ENCODE measurements around the gene KCNA10. TPM values are rescaled to one million over a fixed set of nuclear protein-coding genes. Genes with fewer than 3 reads are reported as not detected.

KCNA10 gene
- polyA plus RNA-seq, 2 donors: not detected

GRCh38 chr1:110540891-110541685 lies 22.1 kb upstream of the KCNA10 start:
- H3K4me3 ChIP-seq (ENCODE audit: low read depth in 1 of 2, low read length in 2 of 2): no peak overlapping the region
- no peak overlapping the region for H3K27ac ChIP-seq (ENCODE audit: low read depth in 2 of 2, low read length in 1 of 2)
- peaks cover 0 to 2% of the 10 kb centered on the region in 2 donors for H3K9me3 ChIP-seq (ENCODE audit: control insufficient read depth in 2 of 2, insufficient read depth in 1 of 2, low read depth in 1 of 2, low read length in 1 of 2)
- WGBS, 2 donors: 69 to 70% methylated on average over 7 of the region's 7 CpGs
- no peaks in the 10 kb centered on the region for H3K36me3 ChIP-seq (ENCODE audit: control insufficient read depth in 2 of 2, insufficient read depth in 2 of 2, low read length in 1 of 2)
- no peaks in the 10 kb centered on the region for H3K4me1 ChIP-seq (ENCODE audit: control insufficient read depth in 2 of 2, insufficient read depth in 2 of 2, low read length in 1 of 2)
- H3K27me3 ChIP-seq (ENCODE audit: control insufficient read depth in 1 of 2, insufficient read depth in 2 of 2, low read length in 2 of 2): no peaks in the 10 kb centered on the region

- Histone ChIP-seq H3K4me1 (ENCODE audit: control insufficient read depth in 2 of 2, insufficient read depth in 2 of 2, low read length in 1 of 2) (no peaks in the 10 kb centered on the region), H3K27me3 (ENCODE audit: control insufficient read depth in 1 of 2, insufficient read depth in 2 of 2, low read length in 2 of 2) (no peaks in the 10 kb centered on the region), H3K9me3 (ENCODE audit: control insufficient read depth in 2 of 2, insufficient read depth in 1 of 2, low read depth in 1 of 2, low read length in 1 of 2) (peaks cover 0 to 2% of the 10 kb centered on the region in 2 donors), H3K4me3 (ENCODE audit: low read depth in 1 of 2, low read length in 2 of 2) (no peak overlapping the region), H3K27ac (ENCODE audit: low read depth in 2 of 2, low read length in 1 of 2) (no peak overlapping the region), H3K36me3 (ENCODE audit: control insufficient read depth in 2 of 2, insufficient read depth in 2 of 2, low read length in 1 of 2) (no peaks in the 10 kb centered on the region)
- 37 to 42% methylated on average over 8 of the region's 8 CpGs for WGBS, 2 donors
Observed at GRCh38 chr1:110538921-110539320, 19.9 kb upstream of the KCNA10 start.

- Histone ChIP-seq H3K27me3 (ENCODE audit: control insufficient read depth in 1 of 2, insufficient read depth in 2 of 2, low read length in 2 of 2) (no peaks in the 10 kb centered on the region), H3K27ac (ENCODE audit: low read depth in 2 of 2, low read length in 1 of 2) (no peak overlapping the region), H3K36me3 (ENCODE audit: control insufficient read depth in 2 of 2, insufficient read depth in 2 of 2, low read length in 1 of 2) (no peaks in the 10 kb centered on the region), H3K4me3 (ENCODE audit: low read depth in 1 of 2, low read length in 2 of 2) (no peak overlapping the region), H3K4me1 (ENCODE audit: control insufficient read depth in 2 of 2, insufficient read depth in 2 of 2, low read length in 1 of 2) (no peaks in the 10 kb centered on the region), H3K9me3 (ENCODE audit: control insufficient read depth in 2 of 2, insufficient read depth in 1 of 2, low read depth in 1 of 2, low read length in 1 of 2) (no peaks in the 10 kb centered on the region)
- 66 to 67% methylated on average over 16 of the region's 16 CpGs for WGBS, 2 donors
Observed at GRCh38 chr1:110538075-110538474, 19.1 kb upstream of the KCNA10 start.

GRCh38 chr1:110535985-110536384 lies 17.0 kb upstream of the KCNA10 start:
- H3K4me1 ChIP-seq (ENCODE audit: control insufficient read depth in 2 of 2, insufficient read depth in 2 of 2, low read length in 1 of 2): no peaks in the 10 kb centered on the region
- H3K9me3 ChIP-seq (ENCODE audit: control insufficient read depth in 2 of 2, insufficient read depth in 1 of 2, low read depth in 1 of 2, low read length in 1 of 2): no peaks in the 10 kb centered on the region
- whole genome bisulfite sequencing, 2 donors: 52 to 54% methylated on average over 3 of the region's 3 CpGs
- no peak overlapping the region for H3K4me3 ChIP-seq (ENCODE audit: low read depth in 1 of 2, low read length in 2 of 2)
- H3K27me3 ChIP-seq (ENCODE audit: control insufficient read depth in 1 of 2, insufficient read depth in 2 of 2, low read length in 2 of 2): no peaks in the 10 kb centered on the region
- H3K36me3 ChIP-seq (ENCODE audit: control insufficient read depth in 2 of 2, insufficient read depth in 2 of 2, low read length in 1 of 2): no peaks in the 10 kb centered on the region
- no peak overlapping the region for H3K27ac ChIP-seq (ENCODE audit: low read depth in 2 of 2, low read length in 1 of 2)

- no peaks in the 10 kb centered on the region for H3K36me3 ChIP-seq (ENCODE audit: control insufficient read depth in 2 of 2, insufficient read depth in 2 of 2, low read length in 1 of 2)
- H3K4me3 ChIP-seq (ENCODE audit: low read depth in 1 of 2, low read length in 2 of 2): no peak overlapping the region
- no peaks in the 10 kb centered on the region for H3K27me3 ChIP-seq (ENCODE audit: control insufficient read depth in 1 of 2, insufficient read depth in 2 of 2, low read length in 2 of 2)
- 46 to 60% methylated on average over 3 of the region's 3 CpGs for WGBS, 2 donors
- no peaks in the 10 kb centered on the region for H3K4me1 ChIP-seq (ENCODE audit: control insufficient read depth in 2 of 2, insufficient read depth in 2 of 2, low read length in 1 of 2)
- no peak overlapping the region for H3K27ac ChIP-seq (ENCODE audit: low read depth in 2 of 2, low read length in 1 of 2)
- H3K9me3 ChIP-seq (ENCODE audit: control insufficient read depth in 2 of 2, insufficient read depth in 1 of 2, low read depth in 1 of 2, low read length in 1 of 2): no peaks in the 10 kb centered on the region
Observed at GRCh38 chr1:110533230-110533629, 14.3 kb upstream of the KCNA10 start.

- Histone ChIP-seq H3K4me1 (ENCODE audit: control insufficient read depth in 2 of 2, insufficient read depth in 2 of 2, low read length in 1 of 2) (peaks cover 2 to 3% of the 10 kb centered on the region in 2 donors), H3K9me3 (ENCODE audit: control insufficient read depth in 2 of 2, insufficient read depth in 1 of 2, low read depth in 1 of 2, low read length in 1 of 2) (no peaks in the 10 kb centered on the region), H3K27ac (ENCODE audit: low read depth in 2 of 2, low read length in 1 of 2) (no peak overlapping the region), H3K27me3 (ENCODE audit: control insufficient read depth in 1 of 2, insufficient read depth in 2 of 2, low read length in 2 of 2) (no peaks in the 10 kb centered on the region), H3K36me3 (ENCODE audit: control insufficient read depth in 2 of 2, insufficient read depth in 2 of 2, low read length in 1 of 2) (no peaks in the 10 kb centered on the region), H3K4me3 (ENCODE audit: low read depth in 1 of 2, low read length in 2 of 2) (no peak overlapping the region)
- WGBS, 2 donors: 71 to 91% methylated on average over 1 of the region's 1 CpG
Observed at GRCh38 chr1:110529011-110529410, 10.0 kb upstream of the KCNA10 start.

GRCh38 chr1:110526201-110526780 lies 7.3 kb upstream of the KCNA10 start:
- Histone ChIP-seq H3K4me3 (ENCODE audit: low read depth in 1 of 2, low read length in 2 of 2) (no peak overlapping the region), H3K36me3 (ENCODE audit: control insufficient read depth in 2 of 2, insufficient read depth in 2 of 2, low read length in 1 of 2) (no peaks in the 10 kb centered on the region), H3K9me3 (ENCODE audit: control insufficient read depth in 2 of 2, insufficient read depth in 1 of 2, low read depth in 1 of 2, low read length in 1 of 2) (no peaks in the 10 kb centered on the region), H3K4me1 (ENCODE audit: control insufficient read depth in 2 of 2, insufficient read depth in 2 of 2, low read length in 1 of 2) (peaks cover 2 to 3% of the 10 kb centered on the region in 2 donors), H3K27me3 (ENCODE audit: control insufficient read depth in 1 of 2, insufficient read depth in 2 of 2, low read length in 2 of 2) (no peaks in the 10 kb centered on the region), H3K27ac (ENCODE audit: low read depth in 2 of 2, low read length in 1 of 2) (no peak overlapping the region)
- WGBS, 2 donors: 62 to 69% methylated on average over 7 of the region's 7 CpGs

GRCh38 chr1:110525249-110525595 lies 6.2 kb upstream of the KCNA10 start:
- Histone ChIP-seq H3K27me3 (ENCODE audit: control insufficient read depth in 1 of 2, insufficient read depth in 2 of 2, low read length in 2 of 2) (no peaks in the 10 kb centered on the region), H3K4me1 (ENCODE audit: control insufficient read depth in 2 of 2, insufficient read depth in 2 of 2, low read length in 1 of 2) (peaks cover 2 to 3% of the 10 kb centered on the region in 2 donors), H3K36me3 (ENCODE audit: control insufficient read depth in 2 of 2, insufficient read depth in 2 of 2, low read length in 1 of 2) (no peaks in the 10 kb centered on the region), H3K27ac (ENCODE audit: low read depth in 2 of 2, low read length in 1 of 2) (no peak overlapping the region), H3K4me3 (ENCODE audit: low read depth in 1 of 2, low read length in 2 of 2) (no peak overlapping the region), H3K9me3 (ENCODE audit: control insufficient read depth in 2 of 2, insufficient read depth in 1 of 2, low read depth in 1 of 2, low read length in 1 of 2) (no peaks in the 10 kb centered on the region)
- 67 to 72% methylated on average over 6 of the region's 6 CpGs for WGBS, 2 donors

GRCh38 chr1:110524311-110525248 lies 5.6 kb upstream of the KCNA10 start:
- WGBS, 2 donors: 37% methylated on average over 20 of the region's 20 CpGs
- peaks cover 2 to 3% of the 10 kb centered on the region in 2 donors for H3K4me1 ChIP-seq (ENCODE audit: control insufficient read depth in 2 of 2, insufficient read depth in 2 of 2, low read length in 1 of 2)
- no peaks in the 10 kb centered on the region for H3K27me3 ChIP-seq (ENCODE audit: control insufficient read depth in 1 of 2, insufficient read depth in 2 of 2, low read length in 2 of 2)
- no peaks in the 10 kb centered on the region for H3K36me3 ChIP-seq (ENCODE audit: control insufficient read depth in 2 of 2, insufficient read depth in 2 of 2, low read length in 1 of 2)
- no peak overlapping the region for H3K27ac ChIP-seq (ENCODE audit: low read depth in 2 of 2, low read length in 1 of 2)
- no peaks in the 10 kb centered on the region for H3K9me3 ChIP-seq (ENCODE audit: control insufficient read depth in 2 of 2, insufficient read depth in 1 of 2, low read depth in 1 of 2, low read length in 1 of 2)
- H3K4me3 ChIP-seq (ENCODE audit: low read depth in 1 of 2, low read length in 2 of 2): no peak overlapping the region
